HEK293T (cell line): Measurements from ENCODE around the gene ENTREP1.

Experiments
- ARNT ChIP-seq: fragments of 450-650 bp; IDR thresholded peaks from 2 replicates; pipeline ENCODE4 v1.6.1; 2017; ENCODE audit warnings: mild to moderate bottlenecking
- CTBP1 ChIP-seq: fragments of 450-650 bp; IDR thresholded peaks from 2 replicates; pipeline ENCODE4 v1.6.1; 2016; ENCODE audit warnings: borderline replicate concordance
- FOXA1 ChIP-seq: fragments of 450-650 bp; IDR thresholded peaks from 2 replicates; pipeline ENCODE4 v1.6.1; 2016; ENCODE audit warnings: mild to moderate bottlenecking
- FOXK2 ChIP-seq: fragments of 450-650 bp; IDR thresholded peaks from 2 replicates; pipeline ENCODE4 v1.6.1; 2016; ENCODE audit warnings: mild to moderate bottlenecking
- FOXM1 ChIP-seq: fragments of 450-650 bp; IDR thresholded peaks from 2 replicates; pipeline ENCODE4 v1.6.1; 2017; ENCODE audit warnings: mild to moderate bottlenecking, borderline replicate concordance
- SP1 ChIP-seq: fragments of 450-650 bp; IDR thresholded peaks from 2 replicates; pipeline ENCODE4 v1.6.1; 2017
- ZNF384 ChIP-seq: fragments of 450-650 bp; IDR thresholded peaks from 2 replicates; pipeline ENCODE4 v1.6.1; 2016

GRCh38 chr9:69388596-69388995 is 63.6 kb downstream of the ENTREP1 start:
- no peak for TF ChIP-seq CTBP1
- no peak for TF ChIP-seq FOXK2
- no peak for TF ChIP-seq SP1
- TF ChIP-seq FOXM1 = no peak
- TF ChIP-seq ZNF384 = no peak
- no peak for TF ChIP-seq ARNT
- no peak for TF ChIP-seq FOXA1
